Fibroblast of mammary gland (primary cell): Measurements from ENCODE around the gene RAB10.
A peak's percentile ranks its signal among the peaks of the same experiment; 100 is the strongest.

Experiments used
- DNase-seq: peaks from one replicate; pipeline ENCODE4 v3.0.0-alpha.2; 2010; ENCODE audit warnings: low read depth
- H3K4me3 ChIP-seq: 2 replicates; pipeline ENCODE4 v1.5.1; 2011; ENCODE audit warnings: low read depth, mild to moderate bottlenecking, low read length, moderate library complexity; ENCODE audit not compliant: control insufficient read depth
- CTCF ChIP-seq: conservative IDR thresholded peaks from 2 replicates; pipeline ENCODE4 v1.5.1; 2011; ENCODE audit warnings: low read depth, low read length, inconsistent platforms; ENCODE audit not compliant: control insufficient read depth, insufficient read depth

RAB10 gene

DNA sequence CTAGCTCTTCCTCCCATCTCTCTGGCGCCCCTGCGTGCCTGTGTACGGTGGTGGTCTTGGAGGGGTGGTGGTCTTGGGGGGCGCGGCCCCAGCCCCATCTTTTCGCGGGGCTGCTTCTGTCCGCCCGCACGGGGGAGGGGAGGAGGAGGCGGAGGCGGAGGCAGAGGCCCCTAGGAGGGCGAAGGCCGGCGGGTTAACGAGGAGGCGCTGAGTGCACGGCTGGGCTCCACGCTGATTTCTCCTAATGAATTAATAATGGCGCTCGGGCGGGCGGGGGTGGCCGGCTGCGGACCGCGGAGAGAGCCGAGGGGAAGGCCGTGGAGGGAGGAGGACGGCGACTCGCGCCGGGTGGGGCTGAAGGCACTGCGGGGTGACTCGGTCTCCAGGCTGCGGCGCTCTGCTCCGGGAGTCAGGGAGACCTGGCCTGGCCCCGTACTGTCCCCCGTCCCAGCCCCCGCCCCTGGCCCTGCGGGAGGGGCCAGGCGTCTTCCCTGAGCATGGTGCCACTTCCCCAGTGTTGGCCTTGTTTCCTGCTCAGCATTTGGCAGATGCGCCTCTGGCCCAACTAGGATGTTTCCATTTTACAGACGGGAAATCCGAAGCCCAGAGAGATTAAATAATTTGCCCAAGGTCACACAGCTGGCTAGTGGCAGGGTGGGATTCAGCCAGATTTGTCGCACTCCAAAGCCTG is 145.0 kb downstream of the RAB10 start:
- DNase-seq = peak; percentile 21
- peak overlapping the region; percentile 48 for H3K4me3 ChIP-seq
- TF ChIP-seq CTCF = no peak

DNA sequence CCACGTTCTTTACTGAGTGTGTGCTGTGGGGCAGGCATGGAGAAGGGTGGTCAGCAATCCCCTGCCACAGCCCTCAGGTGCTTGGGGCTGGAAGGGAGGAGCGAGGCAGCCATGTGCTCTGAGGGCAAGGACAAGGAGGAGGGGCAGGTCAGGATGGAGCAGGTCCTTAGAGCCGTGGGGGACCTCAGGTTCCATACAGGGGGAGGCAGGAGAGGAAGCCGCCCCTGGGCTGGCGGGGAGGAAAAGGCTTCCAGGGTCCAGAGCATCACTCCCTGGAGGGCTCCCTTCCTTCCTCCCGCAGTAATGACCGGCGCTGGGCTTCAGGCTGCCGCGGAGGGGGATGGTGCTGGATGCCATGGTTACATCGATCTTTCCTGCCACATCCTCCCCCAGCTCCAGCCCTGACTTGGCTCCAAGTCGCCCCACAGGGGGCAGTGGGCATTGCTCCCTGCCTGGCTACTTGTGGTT is 145.6 kb downstream of the RAB10 start:
- no peak for TF ChIP-seq CTCF
- DNase-seq = no peak
- H3K4me3 ChIP-seq = peak overlapping the region; percentile 48

DNA sequence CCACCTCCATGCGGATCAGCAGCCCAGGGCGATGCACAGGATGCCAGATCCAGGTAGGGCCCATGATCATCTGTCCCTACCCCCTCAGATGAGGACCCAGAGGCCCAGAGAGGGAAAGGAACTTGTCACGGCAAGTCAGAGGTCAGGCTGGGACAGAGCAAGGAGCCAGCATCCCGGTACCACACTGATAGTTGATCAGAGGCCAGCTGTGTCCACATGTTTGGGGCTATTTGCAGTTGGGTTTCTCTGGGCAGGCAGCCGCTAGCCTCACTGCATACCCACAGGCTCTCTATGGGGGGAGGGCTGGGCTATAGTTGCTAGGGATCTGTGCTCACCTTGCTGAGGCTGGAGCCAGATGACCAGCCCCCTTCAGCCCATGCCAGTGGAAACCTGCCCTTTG is 148.6 kb downstream of the RAB10 start:
- no peak for TF ChIP-seq CTCF
- DNase-seq = no peak
- H3K4me3 ChIP-seq = no peak overlapping the region

DNA sequence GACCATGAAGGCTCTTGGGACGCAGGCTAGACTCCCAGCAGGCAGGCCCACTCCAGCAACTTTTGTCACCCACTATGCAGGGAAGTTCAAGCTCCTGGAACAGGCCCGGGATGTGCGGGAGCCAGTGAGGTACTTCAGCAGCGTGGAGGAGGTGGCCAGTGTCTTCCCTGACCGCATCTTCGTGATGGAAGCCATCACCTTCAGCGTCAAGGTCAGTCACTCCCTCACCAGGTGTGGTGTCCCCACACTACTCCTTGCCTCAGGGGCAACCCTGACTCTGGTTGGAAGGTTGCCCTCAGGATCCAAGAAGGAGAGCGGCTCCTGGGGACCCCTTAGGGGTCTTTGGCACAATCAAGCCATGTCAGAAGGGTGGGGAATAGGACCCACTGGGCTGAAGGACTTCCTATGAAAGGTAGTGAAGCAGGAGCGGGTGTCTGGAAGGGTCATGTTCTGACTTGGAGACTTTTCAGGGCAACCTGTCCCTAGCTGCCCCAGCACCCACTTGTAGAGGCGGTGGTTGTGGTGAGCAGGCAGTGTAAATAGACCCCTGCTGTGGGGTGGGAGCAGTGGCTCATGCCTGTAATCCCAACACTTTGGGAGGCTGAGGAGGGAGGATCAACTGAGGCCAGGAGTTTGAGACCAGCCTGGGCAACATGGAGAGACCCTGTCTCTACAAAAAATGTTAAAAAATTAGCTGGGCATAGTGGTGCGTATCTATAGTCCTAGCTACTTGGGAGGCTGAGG is 149.2 kb downstream of the RAB10 start:
- DNase-seq = no peak
- TF ChIP-seq CTCF = no peak
- no peak overlapping the region for H3K4me3 ChIP-seq

DNA sequence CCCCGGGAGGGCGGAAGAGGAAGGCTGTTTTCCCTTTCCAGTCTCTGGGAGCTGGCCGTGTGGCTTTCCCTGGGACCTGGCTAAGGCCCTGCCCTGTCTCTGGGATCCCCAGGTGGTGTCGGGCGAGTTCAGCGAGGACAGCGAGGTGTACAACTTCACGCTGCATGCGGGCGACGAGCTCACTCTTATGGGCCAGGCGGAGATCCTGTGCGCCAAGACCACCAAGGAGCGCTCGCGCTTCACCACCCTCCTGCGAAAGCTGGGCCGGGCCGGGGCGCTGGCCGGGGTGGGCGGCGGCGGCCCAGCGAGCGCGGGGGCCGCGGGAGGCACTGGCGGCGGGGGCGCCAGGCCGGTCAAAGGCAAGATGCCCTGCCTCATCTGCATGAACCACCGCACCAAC is 150.2 kb downstream of the RAB10 start:
- H3K4me3 ChIP-seq = peak overlapping the region; percentile 40
- DNase-seq = no peak
- no peak for TF ChIP-seq CTCF

- TF ChIP-seq CTCF = peak; percentile 36
- H3K4me3 ChIP-seq = peak overlapping the region; percentile 46
- DNase-seq = peak; percentile 77
Observed at GRCh38 chr2:26184555-26185303, 150.8 kb downstream of the RAB10 start.
